Smooth muscle cell (in vitro differentiated cells): Measurements from ENCODE around the gene PJA1. TPM values are rescaled to one million over a fixed set of nuclear protein-coding genes. Genes with fewer than 3 reads are reported as not detected.

Experiments
- DNase-seq: peaks from one replicate; lab custom pipeline; 2025; ENCODE audit not compliant: unreplicated experiment; lab: John Stamatoyannopoulos, UW
- H2AFZ ChIP-seq: fragments of 200-600 bp; sonication (generic); 2 replicates; pipeline ENCODE4 v1.6.0; 2016; ENCODE audit warnings: antibody characterized with exemption, low read depth, mild to moderate bottlenecking
- H3F3A ChIP-seq: fragments of 200-600 bp; sonication (generic); 2 replicates; pipeline ENCODE4 v1.6.0; 2017; ENCODE audit warnings: antibody characterized with exemption, low read depth
- H3K27ac ChIP-seq: fragments of 200-600 bp; sonication (generic); 2 replicates; pipeline ENCODE4 v1.5.1; 2016; ENCODE audit warnings: low read depth, mild to moderate bottlenecking
- H3K27me3 ChIP-seq: fragments of 200-600 bp; sonication (generic); 2 replicates; pipeline ENCODE4 v1.6.1; 2016; ENCODE audit warnings: low read depth, mild to moderate bottlenecking
- H3K36me3 ChIP-seq: fragments of 200-600 bp; sonication (generic); 2 replicates; pipeline ENCODE4 v1.5.1; 2016; ENCODE audit warnings: low read depth
- H3K4me1 ChIP-seq: fragments of 200-600 bp; sonication (generic); 2 replicates; pipeline ENCODE4 v1.5.1; 2016; ENCODE audit warnings: low read depth
- H3K4me2 ChIP-seq: fragments of 200-600 bp; sonication (generic); 2 replicates; pipeline ENCODE4 v1.6.0; 2016; ENCODE audit warnings: mild to moderate bottlenecking
- H3K4me3 ChIP-seq: fragments of 200-600 bp; sonication (generic); 2 replicates; pipeline ENCODE4 v1.5.1; 2016; ENCODE audit warnings: mild to moderate bottlenecking
- H3K79me2 ChIP-seq: fragments of 200-600 bp; sonication (generic); 2 replicates; pipeline ENCODE4 v1.6.0; 2016; ENCODE audit warnings: low read depth, mild to moderate bottlenecking
- H3K9ac ChIP-seq: fragments of 200-600 bp; sonication (generic); 2 replicates; pipeline ENCODE4 v1.6.0; 2016; ENCODE audit warnings: low read depth
- H3K9me3 ChIP-seq: fragments of 200-600 bp; sonication (generic); replicated peaks from 2 replicates; pipeline ENCODE4 v1.5.1; 2016; ENCODE audit warnings: low read depth
- H4K20me1 ChIP-seq: fragments of 200-600 bp; sonication (generic); 2 replicates; pipeline ENCODE4 v1.6.0; 2016; ENCODE audit warnings: low read depth
- WGBS: methylation state at CpG from one replicate; pipeline ENCODE4 v1.1.7; 2016; ENCODE audit warnings: low lambda C conversion rate; 5-methylcytosine and 5-hydroxymethylcytosine counted together
- polyA plus RNA-seq: library from polyadenylated mRNA; unstranded; fragments of >200 nt; fragmentation: Nextera tagmentation; extraction: Ambion mirVana; gene quantifications from 2 replicates; pipeline ENCODE4 v1.2.1, GENCODE V29; 2016
- total RNA-seq: library from RNA; depleted of rRNA; stranded (reverse); fragments of >200 nt; gene quantifications from 2 replicates; pipeline ENCODE4 v1.2.3, GENCODE V29; 2014
- TF ChIP-seq, protein P1 (sequence below): fragments of 200-600 bp; sonication (generic); IDR thresholded peaks from 2 replicates; pipeline ENCODE4 v1.5.1; 2017; ENCODE audit warnings: borderline replicate concordance, mild to moderate bottlenecking, antibody characterized with exemption; ENCODE audit not compliant: insufficient read depth, poor library complexity, severe bottlenecking

PJA1 gene
- total and polyA plus RNA-seq, 2 experiments from 2014 or later, result 30.6 to 53.4 TPM

DNA sequence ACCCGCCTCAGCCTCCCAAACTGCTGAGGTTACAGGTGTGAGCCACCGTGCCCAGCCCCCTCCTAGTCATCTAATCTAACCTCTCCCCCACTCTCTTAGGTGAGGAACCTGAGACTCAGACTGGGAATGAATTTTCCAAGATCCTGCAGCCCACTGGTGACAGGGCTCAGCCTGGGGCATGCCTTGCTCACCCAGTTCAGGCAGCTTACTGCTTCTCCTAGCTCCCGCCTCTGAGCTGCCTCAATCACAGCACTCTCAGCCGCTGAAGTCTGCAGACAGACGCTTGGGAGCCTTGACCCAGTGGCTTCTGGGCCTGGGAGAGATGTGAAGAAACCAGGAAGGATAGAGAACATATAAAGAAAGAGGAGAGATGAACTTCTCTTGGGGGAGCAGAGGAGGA, 24.4 kb downstream of the PJA1 start:
- Histone ChIP-seq H3K9ac (no peak overlapping the region), H3F3A (no peaks in the 10 kb centered on the region), H3K27ac (no peak overlapping the region), H4K20me1 (no peaks in the 10 kb centered on the region), H3K4me2 (no peak overlapping the region), H3K79me2 (no peaks in the 10 kb centered on the region), H3K4me3 (no peak overlapping the region), H3K4me1 (peaks cover 35% of the 10 kb centered on the region), H3K27me3 (no peaks in the 10 kb centered on the region), H2AFZ (no peak overlapping the region), H3K36me3 (no peaks in the 10 kb centered on the region), H3K9me3 (no peaks in the 10 kb centered on the region)
- DNase-seq, result no peak
- TF ChIP-seq, protein P1, sequence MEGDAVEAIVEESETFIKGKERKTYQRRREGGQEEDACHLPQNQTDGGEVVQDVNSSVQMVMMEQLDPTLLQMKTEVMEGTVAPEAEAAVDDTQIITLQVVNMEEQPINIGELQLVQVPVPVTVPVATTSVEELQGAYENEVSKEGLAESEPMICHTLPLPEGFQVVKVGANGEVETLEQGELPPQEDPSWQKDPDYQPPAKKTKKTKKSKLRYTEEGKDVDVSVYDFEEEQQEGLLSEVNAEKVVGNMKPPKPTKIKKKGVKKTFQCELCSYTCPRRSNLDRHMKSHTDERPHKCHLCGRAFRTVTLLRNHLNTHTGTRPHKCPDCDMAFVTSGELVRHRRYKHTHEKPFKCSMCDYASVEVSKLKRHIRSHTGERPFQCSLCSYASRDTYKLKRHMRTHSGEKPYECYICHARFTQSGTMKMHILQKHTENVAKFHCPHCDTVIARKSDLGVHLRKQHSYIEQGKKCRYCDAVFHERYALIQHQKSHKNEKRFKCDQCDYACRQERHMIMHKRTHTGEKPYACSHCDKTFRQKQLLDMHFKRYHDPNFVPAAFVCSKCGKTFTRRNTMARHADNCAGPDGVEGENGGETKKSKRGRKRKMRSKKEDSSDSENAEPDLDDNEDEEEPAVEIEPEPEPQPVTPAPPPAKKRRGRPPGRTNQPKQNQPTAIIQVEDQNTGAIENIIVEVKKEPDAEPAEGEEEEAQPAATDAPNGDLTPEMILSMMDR, result no peak
- 69% methylated on average over 5 of the region's 5 CpGs for WGBS

DNA sequence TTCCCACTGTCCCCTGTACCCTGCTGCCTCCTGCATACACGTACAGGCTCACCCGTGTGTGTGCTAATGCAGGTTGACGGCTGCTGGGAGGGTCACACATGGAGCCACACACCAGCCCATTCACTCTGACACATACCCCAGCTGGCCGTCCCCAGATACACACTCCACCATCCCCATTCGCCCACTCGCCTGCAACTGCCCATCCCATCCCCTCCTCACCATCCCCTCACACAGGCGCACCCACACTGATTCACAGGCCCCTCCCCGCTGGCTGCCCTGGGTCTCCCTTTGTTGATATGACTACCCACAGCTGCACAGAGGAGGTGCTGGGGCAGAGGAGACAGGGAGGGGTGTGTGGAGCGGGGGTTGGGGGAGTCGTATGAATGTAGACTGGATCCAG, 25.7 kb downstream of the PJA1 start:
- H4K20me1 ChIP-seq, result no peaks in the 10 kb centered on the region
- no peak for DNase-seq
- no peak overlapping the region for H2AFZ ChIP-seq
- 55% methylated on average over 10 of the region's 10 CpGs for WGBS
- no peaks in the 10 kb centered on the region for H3K79me2 ChIP-seq
- no peaks in the 10 kb centered on the region for H3K27me3 ChIP-seq
- H3K9me3 ChIP-seq, result no peaks in the 10 kb centered on the region
- H3K36me3 ChIP-seq, result no peaks in the 10 kb centered on the region
- TF ChIP-seq, protein P1, result no peak
- peak overlapping the region; percentile 17 for H3K4me2 ChIP-seq
- H3K4me1 ChIP-seq, result peaks cover 35% of the 10 kb centered on the region
- H3K9ac ChIP-seq, result no peak overlapping the region
- no peaks in the 10 kb centered on the region for H3F3A ChIP-seq
- no peak overlapping the region for H3K4me3 ChIP-seq
- H3K27ac ChIP-seq, result no peak overlapping the region

DNA sequence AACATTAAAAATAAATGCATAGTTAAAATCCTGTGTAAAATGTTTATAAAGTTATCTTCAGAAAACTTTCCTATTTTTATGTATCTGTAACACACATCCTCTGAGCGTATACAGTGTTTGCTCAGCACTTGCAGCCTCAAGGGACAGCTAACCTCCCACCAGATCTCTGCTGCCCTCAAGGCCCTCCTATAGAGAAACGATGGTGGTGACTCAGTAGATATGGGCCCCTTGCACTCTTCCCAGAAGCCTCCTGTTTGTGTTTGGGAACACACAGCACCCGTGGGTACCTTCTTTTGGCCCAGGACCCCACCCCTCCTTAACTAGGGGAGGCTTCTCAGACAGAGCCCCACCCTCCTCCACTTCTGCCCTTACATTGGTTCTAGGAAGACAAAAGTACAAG, 26.7 kb downstream of the PJA1 start:
- no peaks in the 10 kb centered on the region for H3K27me3 ChIP-seq

DNA sequence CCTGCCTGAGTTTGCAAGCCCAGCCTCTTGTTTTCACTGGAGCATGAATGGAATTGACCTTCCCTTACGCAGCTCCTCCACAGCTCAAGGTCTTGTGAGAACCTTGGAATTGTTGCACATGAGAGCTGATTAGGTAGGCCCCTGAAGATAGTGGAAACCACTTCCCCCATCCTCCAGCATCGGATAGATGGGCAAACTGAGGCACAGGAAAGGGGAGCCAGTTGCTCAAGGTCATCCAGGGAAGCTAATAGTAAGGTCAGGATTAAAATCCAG, 27.2 kb downstream of the PJA1 start:
- H3F3A ChIP-seq, result no peaks in the 10 kb centered on the region
- no peaks in the 10 kb centered on the region for H3K79me2 ChIP-seq
- H3K4me1 ChIP-seq, result peaks cover 28% of the 10 kb centered on the region
- H2AFZ ChIP-seq, result no peak overlapping the region
- H3K4me3 ChIP-seq, result no peak overlapping the region
- no peaks in the 10 kb centered on the region for H4K20me1 ChIP-seq
- no peaks in the 10 kb centered on the region for H3K9me3 ChIP-seq
- TF ChIP-seq, protein P1, result no peak
- no peak overlapping the region for H3K9ac ChIP-seq
- no peak for DNase-seq
- peak overlapping the region; percentile 89 for H3K27ac ChIP-seq
- peak overlapping the region; percentile 76 for H3K4me2 ChIP-seq
- no peaks in the 10 kb centered on the region for H3K27me3 ChIP-seq
- 69% methylated on average over 2 of the region's 2 CpGs for WGBS
- no peaks in the 10 kb centered on the region for H3K36me3 ChIP-seq

More for the DNA sequence above, 26.7 kb downstream of the PJA1 start:
- Histone ChIP-seq H2AFZ (no peak overlapping the region), H3K36me3 (no peaks in the 10 kb centered on the region), H3K4me3 (no peak overlapping the region), H3K4me2 (no peak overlapping the region), H3K27ac (peak overlapping the region; percentile 60), H3F3A (no peaks in the 10 kb centered on the region), H3K9me3 (no peaks in the 10 kb centered on the region), H3K79me2 (no peaks in the 10 kb centered on the region), H4K20me1 (no peaks in the 10 kb centered on the region), H3K4me1 (peaks cover 31% of the 10 kb centered on the region), H3K9ac (no peak overlapping the region)
- TF ChIP-seq, protein P1, result no peak
- WGBS, result 23% methylated on average over 3 of the region's 3 CpGs
- no peak for DNase-seq
